H1 (cell line): Measurements from ENCODE around the gene MESD. TPM values are rescaled to one million over a fixed set of nuclear protein-coding genes. Genes with fewer than 3 reads are reported as not detected.

Source experiments
- CTCF ChIA-PET: fragments of 300-600 bp; sonication (Branson Sonifier 250); formaldehyde crosslinking; loops from one replicate; lab custom pipeline; 2021; ENCODE audit not compliant: partially characterized antibody; lab: Charles Lee
- POLR2A ChIA-PET: fragments of 300-600 bp; sonication (Branson Sonifier 250); formaldehyde crosslinking; loops from one replicate; lab custom pipeline; 2021; ENCODE audit warnings: inconsistent platforms; ENCODE audit not compliant: partially characterized antibody; lab: Charles Lee
- DNase-seq, 2 experiments: peaks; one replicate each; pipeline versions ENCODE4 v3.0.0 to v3.0.0-alpha.2; 2010 to 2022; ENCODE audit warnings: low spot score in 2 of 2, low read depth in 1 of 2, mixed read lengths in 1 of 2
- FAIRE-seq: peaks from 2 replicates; lab custom pipeline; 2011; peaks lifted over from hg19 to GRCh38; lab: Jason Lieb, UNC
- H2AFZ ChIP-seq: 2 replicates; pipeline ENCODE4 v1.8.1; 2012; ENCODE audit warnings: low read length, inconsistent platforms
- H2AK5ac ChIP-seq: 2 replicates; pipeline ENCODE4 v1.6.1; 2013; ENCODE audit warnings: low read depth, low read length
- H2BK120ac ChIP-seq: replicated peaks from 2 replicates; pipeline ENCODE3; 2013; ENCODE audit warnings: low read depth, low read length, inconsistent platforms
- H2BK12ac ChIP-seq: 2 replicates; pipeline ENCODE4 v1.6.1; 2013; ENCODE audit warnings: low read depth, low read length
- H2BK15ac ChIP-seq: 2 replicates; pipeline ENCODE4 v1.6.1; 2013; ENCODE audit warnings: low read length
- H2BK20ac ChIP-seq: 2 replicates; pipeline ENCODE4 v1.6.1; 2013; ENCODE audit warnings: low read length
- H2BK5ac ChIP-seq: 2 replicates; pipeline ENCODE4 v1.6.1; 2013; ENCODE audit warnings: low read depth, low read length
- H3K14ac ChIP-seq: 2 replicates; pipeline ENCODE4 v1.6.1; 2013; ENCODE audit warnings: inconsistent platforms; ENCODE audit not compliant: insufficient read length
- H3K18ac ChIP-seq: 2 replicates; pipeline ENCODE4 v1.6.1; 2013; ENCODE audit warnings: low read length; ENCODE audit errors: extremely low read depth
- H3K23ac ChIP-seq: 2 replicates; pipeline ENCODE4 v1.6.1; 2013; ENCODE audit warnings: inconsistent platforms; ENCODE audit not compliant: insufficient read length
- H3K23me2 ChIP-seq: 2 replicates; pipeline ENCODE4 v1.6.1; 2013; ENCODE audit warnings: low read depth, low read length
- H3K27ac ChIP-seq: 2 replicates; pipeline ENCODE4 v1.6.1; 2011; ENCODE audit warnings: low read depth, low read length, inconsistent platforms
- H3K27me3 ChIP-seq, 4 experiments: replicated peaks in 1 of 4; 1 replicate in 1 of 4; 2 replicates in 3 of 4; pipeline versions ENCODE4 v1.6.1 to v1.8.1; 2011 to 2013; ENCODE audit warnings: low read length in 3 of 4, mild to moderate bottlenecking in 3 of 4, inconsistent platforms in 2 of 4, mixed read lengths in 2 of 4, moderate library complexity in 1 of 4; ENCODE audit not compliant: control insufficient read depth in 3 of 4, insufficient read depth in 3 of 4; ENCODE audit errors: extremely low read depth in 1 of 4
- H3K36me3 ChIP-seq, 4 experiments: 2 replicates each; pipeline versions ENCODE4 v1.6.1 to v1.8.1; 2011 to 2013; ENCODE audit warnings: mild to moderate bottlenecking in 4 of 4, low read length in 3 of 4, moderate library complexity in 2 of 4, control low read depth in 1 of 4, inconsistent platforms in 1 of 4; ENCODE audit not compliant: insufficient read depth in 4 of 4, control insufficient read depth in 2 of 4
- H3K4ac ChIP-seq: replicated peaks from 2 replicates; pipeline ENCODE3; 2013; ENCODE audit warnings: low read length, low read depth, mixed read lengths, inconsistent platforms; ENCODE audit not compliant: insufficient read length
- H3K4me1 ChIP-seq, 4 experiments: replicated peaks in 1 of 4; 1 replicate in 1 of 4; 2 replicates in 3 of 4; pipeline versions ENCODE4 v1.6.1 to v1.8.1; 2011 to 2013; ENCODE audit warnings: low read length in 3 of 4, inconsistent platforms in 2 of 4, mixed read lengths in 1 of 4; ENCODE audit not compliant: insufficient read depth in 4 of 4, control insufficient read depth in 3 of 4
- H3K4me2 ChIP-seq, 2 experiments: 2 replicates each; pipeline versions ENCODE4 v1.6.1 to v1.8.1; 2011 to 2013; ENCODE audit warnings: low read depth in 2 of 2, low read length in 2 of 2, control low read depth in 1 of 2, inconsistent platforms in 1 of 2, mild to moderate bottlenecking in 1 of 2; ENCODE audit not compliant: insufficient read depth in 1 of 2
- H3K4me3 ChIP-seq, 4 experiments: fragments of 200-600, 300-600 bp in 1 of 4; sonication (generic), shearing (Covaris generic), sonication (Bioruptor Twin) in 1 of 4; 2 replicates each; pipeline versions ENCODE4 v1.5.1 to v1.8.1; 2011 to 2016; ENCODE audit warnings: low read length in 4 of 4, low read depth in 3 of 4, control low read depth in 2 of 4, inconsistent platforms in 2 of 4, mild to moderate bottlenecking in 2 of 4, mixed read lengths in 1 of 4, moderate library complexity in 1 of 4; ENCODE audit not compliant: insufficient read depth in 2 of 4; ENCODE audit errors: extremely low read depth in 1 of 4
- H3K56ac ChIP-seq: replicated peaks from 2 replicates; pipeline ENCODE3; 2013; ENCODE audit warnings: low read depth, mild to moderate bottlenecking, mixed read lengths, low read length, inconsistent platforms; ENCODE audit not compliant: insufficient read length
- H3K79me1 ChIP-seq: 2 replicates; pipeline ENCODE4 v1.6.1; 2013; ENCODE audit warnings: low read depth, low read length, control low read depth
- H3K79me2 ChIP-seq, 2 experiments: 2 replicates each; pipeline versions ENCODE4 v1.6.1 to v1.8.1; 2012 to 2013; ENCODE audit warnings: low read length in 2 of 2, mild to moderate bottlenecking in 2 of 2, inconsistent platforms in 1 of 2; ENCODE audit not compliant: insufficient read depth in 2 of 2, control insufficient read depth in 1 of 2
- H3K9ac ChIP-seq, 4 experiments: replicated peaks in 1 of 4; 1 replicate in 1 of 4; 2 replicates in 3 of 4; pipeline versions ENCODE4 v1.6.1 to v1.8.1; 2011 to 2013; ENCODE audit warnings: low read depth in 3 of 4, low read length in 3 of 4, control low read depth in 2 of 4, mild to moderate bottlenecking in 2 of 4, moderate library complexity in 2 of 4, inconsistent platforms in 1 of 4; ENCODE audit errors: extremely low read depth in 1 of 4
- H3K9me3 ChIP-seq, 2 experiments: 2 replicates each; pipeline versions ENCODE4 v1.6.1 to v1.8.1; 2012 to 2013; ENCODE audit warnings: mild to moderate bottlenecking in 2 of 2, moderate library complexity in 2 of 2, control low read depth in 1 of 2, inconsistent platforms in 1 of 2, low read depth in 1 of 2, low read length in 1 of 2, mixed read lengths in 1 of 2; ENCODE audit not compliant: insufficient read depth in 2 of 2
- H4K20me1 ChIP-seq, 2 experiments: replicated peaks in 1 of 2; 2 replicates each; pipeline versions ENCODE3 to v1.8.1; 2011 to 2013; ENCODE audit warnings: inconsistent platforms in 2 of 2, low read length in 2 of 2, mild to moderate bottlenecking in 1 of 2; ENCODE audit not compliant: insufficient read depth in 2 of 2, control insufficient read depth in 1 of 2
- H4K5ac ChIP-seq: 2 replicates; pipeline ENCODE4 v1.6.1; 2013; ENCODE audit warnings: low read length, low read depth, mixed read lengths, inconsistent platforms; ENCODE audit not compliant: insufficient read length
- H4K8ac ChIP-seq: 2 replicates; pipeline ENCODE4 v1.8.0; 2013; ENCODE audit warnings: mild to moderate bottlenecking, moderate library complexity, low read length, inconsistent platforms; ENCODE audit not compliant: insufficient read depth; ENCODE audit errors: extremely low read depth
- H4K91ac ChIP-seq: replicated peaks from 2 replicates; pipeline ENCODE3; 2013; ENCODE audit warnings: low read length, mixed read lengths, inconsistent platforms; ENCODE audit not compliant: insufficient read length
- ASH2L ChIP-seq: fragments of 200-600, 300-600 bp; sonication (generic); IDR thresholded peaks from one replicate; pipeline ENCODE4 v1.7.1; 2017; ENCODE audit warnings: low read length
- BCL11A ChIP-seq, 2 experiments: IDR thresholded peaks; one replicate each; pipeline ENCODE4 v1.6.1; 2011; ENCODE audit warnings: low read depth in 2 of 2, low read length in 2 of 2, mild to moderate bottlenecking in 2 of 2
- CBX8 ChIP-seq: fragments of 300-800, 300-1000 bp; sonication (generic); IDR thresholded peaks from 2 replicates; pipeline ENCODE4 v1.7.1; 2016; ENCODE audit warnings: low read depth, low read length, borderline replicate concordance
- EGR1 ChIP-seq: IDR thresholded peaks from 2 replicates; pipeline ENCODE4 v1.6.1; 2011; ENCODE audit warnings: low read depth, low read length, borderline replicate concordance
- PHF8 ChIP-seq: fragments of 200-600 bp; sonication (generic); conservative IDR thresholded peaks from 2 replicates; pipeline ENCODE4 v1.7.1; 2012; ENCODE audit warnings: low read depth, mild to moderate bottlenecking, inconsistent platforms, low read length, moderate library complexity
- RAD21 ChIP-seq, 2 experiments: IDR thresholded peaks in 1 of 2; conservative IDR thresholded peaks in 1 of 2; 2 replicates each; pipeline ENCODE4 v1.6.1; 2011; ENCODE audit warnings: low read depth in 2 of 2, low read length in 2 of 2, improper control_type of control experiment in 1 of 2, inconsistent platforms in 1 of 2, mild to moderate bottlenecking in 1 of 2, moderate library complexity in 1 of 2
- RNF2 ChIP-seq: fragments of 200-900, 300-1000 bp; sonication (generic); IDR thresholded peaks from 2 replicates; pipeline ENCODE4 v1.7.1; 2016; ENCODE audit warnings: borderline replicate concordance, low read depth, mild to moderate bottlenecking, antibody characterized with exemption, low read length; ENCODE audit not compliant: poor library complexity, severe bottlenecking; ENCODE audit errors: missing control alignments
- SAP30 ChIP-seq: fragments of 300-600 bp; sonication (generic); IDR thresholded peaks from 2 replicates; pipeline ENCODE4 v1.7.1; 2012; ENCODE audit warnings: low read length, moderate library complexity, mild to moderate bottlenecking, inconsistent platforms; ENCODE audit not compliant: insufficient read depth, insufficient replicate concordance
- SIRT6 ChIP-seq: IDR thresholded peaks from one replicate; pipeline ENCODE4 v1.7.1; 2012; ENCODE audit warnings: low read length, inconsistent platforms
- ZNF274 ChIP-seq: IDR thresholded peaks from 2 replicates; pipeline ENCODE4 v1.7.0; 2012; ENCODE audit warnings: low read length, borderline replicate concordance; ENCODE audit errors: extremely low read depth
- WGBS, 2 experiments: shearing (Covaris generic) in 1 of 2; methylation state at CpG; one replicate each; pipeline versions ENCODE4 v1.1.6 to v1.1.7; 2013 to 2015; ENCODE audit warnings: low lambda C conversion rate in 2 of 2, mixed read lengths in 2 of 2, inconsistent platforms in 1 of 2, low coverage in 1 of 2, missing lambda C conversion rate in 1 of 2; ENCODE audit not compliant: insufficient replicate concordance in 2 of 2, insufficient coverage in 1 of 2, insufficient read length in 1 of 2; ENCODE audit errors: extremely low coverage in 1 of 2, missing lambda C conversion rate in 1 of 2; 5-methylcytosine and 5-hydroxymethylcytosine counted together
- polyA plus RNA-seq, 7 experiments: library from polyadenylated mRNA; depleted of rRNA in 3 of 7; stranded (reverse) in 5 of 7; unstranded in 2 of 7; fragments of >200 nt in 5 of 7; fragments of 200-250 nt in 2 of 7; gene quantifications; 1 replicate in 5 of 7; 2 replicates in 1 of 7; 4 replicates in 1 of 7; pipeline versions ENCODE4 v1.2.1 to v1.2.3, GENCODE V29; 2011 to 2013; ENCODE audit warnings: missing spikeins in 2 of 7, mixed read lengths in 2 of 7
- total RNA-seq: library from RNA; stranded (reverse); fragmentation: NEBNext Ultra II Directional; extraction: Animal tissue kit (Norgen Biotek cat#: 25700); gene quantifications from 2 replicates; pipeline ENCODE4 v1.2.1, GENCODE V29; 2021
- TF ChIP-seq, protein P1 (sequence below): IDR thresholded peaks from 2 replicates; pipeline ENCODE4 v1.6.1; 2011; ENCODE audit warnings: low read length, improper control_type of control experiment

Gene MESD
- total and polyA plus RNA-seq, 2 of the 8 experiments (the other 6 are each of a cell fraction or from before 2014, with no cell fraction given), result 11.0 to 28.3 TPM

DNA sequence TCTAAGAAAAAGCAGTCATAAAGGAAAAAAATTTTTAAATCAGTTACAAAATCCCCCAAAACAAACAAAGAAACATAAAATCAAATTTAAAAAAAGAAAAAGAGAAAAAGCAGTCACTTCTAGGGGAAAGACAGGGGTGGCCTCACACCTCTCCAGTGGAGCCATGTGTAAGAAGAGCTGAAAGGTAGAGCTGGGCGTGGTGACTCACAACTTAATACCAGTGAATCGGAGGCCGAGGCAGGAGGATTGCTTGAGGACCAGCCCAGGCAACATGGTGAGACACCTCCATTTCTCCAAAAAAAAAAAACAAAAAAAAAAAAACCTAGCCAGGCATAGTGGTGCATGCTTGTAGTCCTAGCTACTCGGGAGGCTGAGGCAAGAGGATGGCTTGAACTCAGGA lies 14.7 kb downstream of the MESD start:
- Histone ChIP-seq H2BK5ac (no peak overlapping the region), H3K27ac (no peak overlapping the region), H3K4me1 (peaks cover 4 to 22% (median 9%) of the 10 kb centered on the region in 4 experiments; a peak in 5 of 7 replicates), H3K18ac (no peak overlapping the region), H3K4me2 (no peak overlapping the region), H3K27me3 (no peaks in the 10 kb centered on the region), H3K23ac (no peak overlapping the region), H3K79me1 (peaks cover 7% of the 10 kb centered on the region), H4K20me1 (peaks cover 11 to 15% of the 10 kb centered on the region in 2 experiments), H2AK5ac (no peak overlapping the region), H3K9me3 (no peaks in the 10 kb centered on the region), H2BK12ac (no peak overlapping the region), H4K8ac (no peak overlapping the region), H3K36me3 (peaks cover 0 to 15% (median 3%) of the 10 kb centered on the region in 4 experiments; a peak in 4 of 8 replicates), H3K4me3 (no peak overlapping the region), H2AFZ (no peak overlapping the region), H2BK120ac (no peak overlapping the region), H3K23me2 (no peaks in the 10 kb centered on the region), H3K14ac (no peak overlapping the region), H2BK20ac (no peak overlapping the region), H3K9ac (no peak overlapping the region), H4K5ac (no peak overlapping the region), H4K91ac (no peak overlapping the region), H2BK15ac (no peak overlapping the region), H3K4ac (no peak overlapping the region), H3K79me2 (peaks cover 0 to 29% of the 10 kb centered on the region in 2 experiments; a peak in 2 of 4 replicates), H3K56ac (no peak overlapping the region)
- CTCF ChIA-PET, result interaction anchor here (0.6 to 1.5 kb wide), 9 partner anchors 11 to 1739 kb away, joined by 3 to 8 read pairs (median 4); partner anchors contain the start of gene CEMIP
- no peak for DNase-seq
- 98% methylated on average over 4 of the region's 4 CpGs; no CpG with 5 or more reads in 1 of the 2 experiments for whole genome bisulfite sequencing, 2 experiments
- FAIRE-seq, result no peak
- POLR2A ChIA-PET, result interaction anchor here (1.7 kb wide), 1 partner anchor 27 kb away, joined by 4 read pairs; no protein-coding TSS in a partner anchor
- TF ChIP-seq PHF8 (no peak), CBX8 (no peak), SIRT6 (no peak), ASH2L (no peak), SAP30 (no peak), RAD21 (IDR thresholded peaks at IDR 0.05 in 1 of 2, conservative IDR thresholded peaks at IDR 0.05 in 1 of 2; ENCODE audit: low read depth in 2 of 2, low read length in 2 of 2) (no peak), RNF2 (no peak), EGR1 (no peak), ZNF274 (no peak), BCL11A (IDR thresholded peaks at IDR 0.05; ENCODE audit: low read depth in 2 of 2, low read length in 2 of 2) (no peak)
- TF ChIP-seq, protein P1, sequence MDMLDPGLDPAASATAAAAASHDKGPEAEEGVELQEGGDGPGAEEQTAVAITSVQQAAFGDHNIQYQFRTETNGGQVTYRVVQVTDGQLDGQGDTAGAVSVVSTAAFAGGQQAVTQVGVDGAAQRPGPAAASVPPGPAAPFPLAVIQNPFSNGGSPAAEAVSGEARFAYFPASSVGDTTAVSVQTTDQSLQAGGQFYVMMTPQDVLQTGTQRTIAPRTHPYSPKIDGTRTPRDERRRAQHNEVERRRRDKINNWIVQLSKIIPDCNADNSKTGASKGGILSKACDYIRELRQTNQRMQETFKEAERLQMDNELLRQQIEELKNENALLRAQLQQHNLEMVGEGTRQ, result no peak
